HFFc6 (cell line): ENCODE data around the gene PLA2G12B. TPM values are rescaled to one million over a fixed set of nuclear protein-coding genes. Genes with fewer than 3 reads are reported as not detected.

Experiments used
- DNase-seq: peaks from one replicate; pipeline ENCODE4 v3.0.0-alpha.2; 2018
- H3K27ac Mint-ChIP-seq: 2 replicates; pipeline ENCODE4 v1.8.0; 2020; ENCODE audit warnings: mild to moderate bottlenecking, mixed read lengths
- H3K27me3 Mint-ChIP-seq: 2 replicates; pipeline ENCODE4 v1.8.0; 2021; ENCODE audit warnings: mild to moderate bottlenecking, moderate library complexity, mixed read lengths; ENCODE audit not compliant: insufficient read depth
- H3K36me3 Mint-ChIP-seq: 2 replicates; pipeline ENCODE4 v1.8.0; 2021; ENCODE audit warnings: low read depth, mixed read lengths
- H3K4me1 Mint-ChIP-seq: 2 replicates; pipeline ENCODE4 v1.8.0; 2020; ENCODE audit warnings: low read depth, mixed read lengths
- H3K4me3 Mint-ChIP-seq: 2 replicates; pipeline ENCODE4 v1.8.0; 2020; ENCODE audit warnings: mild to moderate bottlenecking, moderate library complexity, mixed read lengths
- H3K9me3 Mint-ChIP-seq: 2 replicates; pipeline ENCODE4 v1.8.0; 2020; ENCODE audit warnings: mild to moderate bottlenecking, mixed read lengths
- CTCF ChIP-seq: fragments of 200-600 bp; sonication (generic); IDR thresholded peaks from 2 replicates; pipeline ENCODE4 v1.5.0; 2021; ENCODE audit warnings: antibody characterized with exemption, mild to moderate bottlenecking
- total RNA-seq, 6 experiments: library from RNA; stranded (reverse); fragmentation: NEBNext Ultra II Directional; extraction: Animal tissue kit (Norgen Biotek cat#: 25700); gene quantifications; 2 replicates in 1 of 6; 3 replicates in 5 of 6; pipeline ENCODE4 v1.2.3, GENCODE V29; 2021

The PLA2G12B gene
- total RNA-seq, 6 experiments from 2014 or later, result not detected

- Mint-ChIP-seq H3K27ac (no peak overlapping the region), H3K4me1 (peaks cover 46% of the 10 kb centered on the region), H3K4me3 (no peak overlapping the region), H3K27me3 (peaks cover 2% of the 10 kb centered on the region; the same call in 1 of the 2 replicates), H3K9me3 (no peaks in the 10 kb centered on the region), H3K36me3 (peaks cover 48% of the 10 kb centered on the region)
- no peak for DNase-seq
- no peak for TF ChIP-seq CTCF
Observed at GRCh38 chr10:72887043-72887442, 67.6 kb downstream of the PLA2G12B start.

GRCh38 chr10:72886621-72887020, 68.0 kb downstream of the PLA2G12B start:
- Mint-ChIP-seq H3K4me3 (no peak overlapping the region), H3K9me3 (no peaks in the 10 kb centered on the region), H3K27ac (no peak overlapping the region), H3K36me3 (peaks cover 52% of the 10 kb centered on the region), H3K27me3 (peaks cover 2% of the 10 kb centered on the region; the same call in 1 of the 2 replicates), H3K4me1 (peaks cover 46% of the 10 kb centered on the region)
- TF ChIP-seq CTCF, result no peak
- no peak for DNase-seq

DNA sequence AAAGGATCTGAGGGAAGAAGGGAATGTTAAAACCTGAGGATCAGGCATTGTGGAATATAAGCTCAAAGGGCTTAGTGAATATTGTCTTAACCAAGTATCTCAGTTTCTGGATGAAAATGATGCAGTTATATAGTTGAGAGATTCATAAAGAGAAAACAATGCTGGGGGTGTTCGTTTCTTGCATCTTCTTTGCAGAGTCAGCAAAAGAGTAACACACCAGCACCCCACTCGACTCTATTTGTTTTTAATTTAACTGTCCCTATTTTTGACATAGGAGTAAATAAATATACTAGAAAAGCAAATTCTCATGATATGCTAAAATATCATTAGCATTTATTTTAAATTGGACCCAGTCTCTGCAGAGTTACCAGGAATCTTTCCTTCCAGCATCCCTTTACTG, 68.7 kb downstream of the PLA2G12B start:
- peaks cover 46% of the 10 kb centered on the region for H3K4me1 Mint-ChIP-seq
- no peak for DNase-seq
- H3K36me3 Mint-ChIP-seq, result peaks cover 52% of the 10 kb centered on the region
- H3K9me3 Mint-ChIP-seq, result no peaks in the 10 kb centered on the region
- no peak for TF ChIP-seq CTCF
- peaks cover 2% of the 10 kb centered on the region; the same call in 1 of the 2 replicates for H3K27me3 Mint-ChIP-seq
- H3K27ac Mint-ChIP-seq, result no peak overlapping the region
- no peak overlapping the region for H3K4me3 Mint-ChIP-seq

Other genes starting within 250 kb of the PLA2G12B start
- not detected for gene OIT3, start 61.1 kb downstream of the PLA2G12B start, total RNA-seq
- 100 to 1,000 TPM; 117 to 192 (median 127) TPM for gene P4HA1, start 142.1 kb upstream of the PLA2G12B start, total RNA-seq
- gene NUDT13, start 155.6 kb upstream of the PLA2G12B start, total RNA-seq, result 1 to 10 TPM; 1.3 to 2.3 (median 2.1) TPM
- gene ECD, start 213.2 kb upstream of the PLA2G12B start, total RNA-seq, result 10 to 100 TPM; 31.3 to 39.0 (median 33.6) TPM
- 10 to 100 TPM; 16.9 to 21.9 (median 19.5) TPM for gene FAM149B1, start 213.3 kb upstream of the PLA2G12B start, total RNA-seq